GM12891 (cell line): ENCODE measurements around the gene MARCHF3.
"Not testable (repeated sequence)": the region's sequence is repeated elsewhere in the genome, so short reads cannot be mapped to it uniquely, and the experiment has no call there.

Experiments used
- DNase-seq: peaks from one replicate; pipeline ENCODE4 v3.0.0; 2011; ENCODE audit warnings: low spot score; ENCODE audit not compliant: insufficient read length
- FAIRE-seq: peaks from 2 replicates; lab custom pipeline; 2011; peaks lifted over from hg19 to GRCh38; lab: Jason Lieb, UNC
- PAX5 ChIP-seq: IDR thresholded peaks from 2 replicates; pipeline ENCODE4 v1.6.1; 2011; ENCODE audit warnings: low read length, moderate library complexity, mild to moderate bottlenecking; ENCODE audit not compliant: insufficient read depth, severe bottlenecking
- POLR2A ChIP-seq: IDR thresholded peaks from 2 replicates; pipeline ENCODE4 v1.6.1; 2011; ENCODE audit warnings: low read depth, low read length, control low read depth
- POLR2AphosphoS5 ChIP-seq: IDR thresholded peaks from 2 replicates; pipeline ENCODE4 v1.6.1; 2011; ENCODE audit warnings: low read depth, low read length, control low read depth
- POU2F2 ChIP-seq: IDR thresholded peaks from 2 replicates; pipeline ENCODE4 v1.6.1; 2011; ENCODE audit warnings: low read depth, mild to moderate bottlenecking, control low read depth, low read length, moderate library complexity
- SPI1 ChIP-seq: IDR thresholded peaks from 2 replicates; pipeline ENCODE4 v1.6.1; 2011; ENCODE audit warnings: low read depth, low read length, control low read depth
- TAF1 ChIP-seq: IDR thresholded peaks from 2 replicates; pipeline ENCODE4 v1.6.1; 2011; ENCODE audit warnings: low read depth, low read length, control low read depth

Gene MARCHF3

DNA sequence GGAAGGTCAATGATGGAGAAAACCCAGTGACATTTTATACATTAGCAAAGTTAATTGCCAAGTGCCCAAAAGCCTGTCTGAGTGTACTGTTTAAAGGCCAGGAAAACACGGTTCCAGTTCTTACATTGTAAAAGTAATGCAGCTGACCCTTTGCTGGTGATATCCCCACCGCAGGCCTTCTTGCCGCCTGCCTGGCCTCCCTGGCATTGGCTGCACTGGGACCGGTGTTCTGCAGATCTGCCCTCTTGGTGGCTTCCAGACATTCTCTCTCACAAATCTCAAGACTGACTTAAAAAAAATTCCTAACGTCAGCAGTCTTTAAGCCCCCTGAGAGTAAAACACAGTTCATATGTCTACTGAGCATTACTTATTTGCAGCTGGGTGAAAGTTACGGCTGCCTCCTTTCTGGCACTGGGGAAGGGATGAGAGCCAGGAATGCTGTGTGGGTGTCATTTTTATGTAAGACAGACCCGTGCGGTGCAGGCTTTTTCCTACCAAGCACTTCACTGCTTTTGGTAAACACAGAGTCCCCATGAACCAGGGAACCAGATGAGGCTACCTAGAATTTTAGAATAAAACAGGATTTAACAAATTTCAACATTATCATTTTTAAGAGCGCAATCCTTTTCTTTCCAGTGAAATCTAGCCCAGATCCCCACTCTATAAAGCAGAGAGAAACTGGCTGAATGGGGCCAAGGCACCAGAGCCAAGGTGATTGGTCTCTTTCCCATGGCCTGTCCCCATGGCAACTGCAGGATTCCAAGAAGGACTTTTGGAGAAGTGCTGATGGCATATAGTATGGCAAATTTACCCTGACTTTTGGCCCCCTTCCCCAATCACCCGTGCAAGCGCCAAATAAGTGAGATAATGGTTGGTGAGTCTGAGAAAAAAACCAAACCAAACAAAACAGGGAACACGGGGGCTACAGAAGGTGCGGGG lies 172.6 kb downstream of the MARCHF3 start:
- no peak for DNase-seq
- TF ChIP-seq SPI1 (no peak), POLR2A (no peak), POU2F2 (no peak)
- FAIRE-seq: no peak

DNA sequence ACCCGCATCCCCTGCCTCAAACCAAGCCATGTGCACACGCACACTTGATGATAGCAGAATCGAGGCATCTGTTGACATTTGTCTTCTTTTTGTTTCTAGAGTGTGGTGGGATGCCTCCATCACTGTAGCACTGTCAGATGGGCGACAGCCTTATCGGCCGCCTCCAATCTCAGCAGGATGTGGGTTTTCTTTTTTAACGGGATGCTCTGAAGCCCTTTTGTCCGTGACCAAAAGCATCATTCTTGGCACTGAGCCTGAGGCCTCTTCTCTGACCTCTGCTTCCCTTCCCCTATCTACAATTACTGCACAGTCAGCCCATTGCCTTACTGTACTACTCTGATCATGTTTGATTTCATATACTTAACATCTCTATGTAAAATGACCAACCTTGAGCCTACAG lies 175.1 kb downstream of the MARCHF3 start:
- FAIRE-seq: no peak
- no peak for DNase-seq
- TF ChIP-seq SPI1 (no peak), TAF1 (no peak), PAX5 (no peak), POU2F2 (no peak), POLR2AphosphoS5 (no peak), POLR2A (no peak)

DNA sequence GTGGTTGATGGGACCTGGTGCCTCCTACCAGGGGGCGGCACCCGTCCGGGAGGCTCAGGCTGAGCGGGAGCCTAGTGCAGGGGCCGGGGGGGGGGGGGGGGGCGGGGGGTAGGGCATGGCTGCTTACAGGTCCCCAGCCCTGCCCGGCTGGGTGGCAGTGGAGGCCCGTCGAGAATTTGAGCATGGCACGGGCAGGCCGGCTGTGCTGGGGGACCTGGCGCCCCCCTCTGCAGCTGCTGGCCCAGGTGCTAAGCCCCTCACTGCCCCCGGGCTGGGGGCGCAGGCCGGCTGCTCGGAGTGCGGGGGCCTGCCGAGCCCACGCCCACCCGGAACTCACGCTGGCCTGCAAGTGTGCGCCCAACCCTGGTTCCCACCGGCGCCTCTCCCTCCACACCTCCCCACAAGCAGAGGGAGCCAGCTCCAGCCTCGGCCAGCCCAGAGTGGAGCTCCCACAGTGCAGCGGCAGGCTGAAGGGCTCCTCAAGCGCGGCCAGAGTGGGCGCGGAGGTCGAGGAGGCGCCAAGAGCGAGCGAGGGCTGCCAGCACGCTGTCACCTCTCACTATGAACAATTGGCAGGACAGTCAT lies 175.7 kb downstream of the MARCHF3 start:
- TF ChIP-seq SPI1: no peak
- no peak for TF ChIP-seq POLR2A
- no peak for TF ChIP-seq POU2F2
- no peak for TF ChIP-seq PAX5
- no peak for TF ChIP-seq POLR2AphosphoS5
- TF ChIP-seq TAF1: no peak
- DNase-seq: no peak
- FAIRE-seq: no peak

DNA sequence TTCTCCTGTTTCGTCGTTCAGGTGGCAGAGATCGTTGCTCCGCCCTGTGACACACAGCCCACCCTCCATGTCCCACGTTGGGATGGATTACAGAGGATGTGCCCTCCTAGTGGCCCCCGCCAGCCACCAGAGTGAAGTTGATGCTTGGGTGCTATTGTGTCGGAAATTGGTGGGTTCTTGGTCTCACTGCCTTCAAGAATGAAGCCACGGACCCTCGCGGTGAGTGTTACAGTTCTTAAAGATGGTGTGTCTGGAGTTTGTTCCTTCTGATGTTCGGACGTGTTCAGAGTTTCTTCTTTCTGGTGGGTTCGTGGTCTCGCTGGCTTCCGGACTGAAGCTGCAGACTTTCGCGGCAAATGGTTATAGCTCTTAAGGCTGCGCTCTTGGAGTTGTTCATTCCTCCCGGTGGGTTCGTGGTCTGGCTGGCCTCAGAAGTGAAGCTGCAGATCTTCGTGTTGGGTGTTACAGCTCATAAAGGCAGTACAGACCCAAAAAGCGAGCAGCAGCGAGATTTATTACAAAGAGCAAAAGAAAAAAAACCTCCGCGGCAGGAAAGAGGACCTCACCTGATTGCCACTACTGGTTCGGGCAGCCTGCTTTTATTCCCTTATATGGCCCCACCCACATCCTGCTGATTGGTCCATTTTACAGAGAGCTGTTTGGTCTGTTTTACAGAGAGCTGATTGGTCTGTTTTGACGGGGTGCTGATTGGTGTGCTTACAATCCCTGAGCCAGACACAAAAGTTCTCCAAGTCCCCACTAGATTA lies 176.6 kb downstream of the MARCHF3 start:
- DNase-seq, FAIRE-seq: not testable (repeated sequence)

DNA sequence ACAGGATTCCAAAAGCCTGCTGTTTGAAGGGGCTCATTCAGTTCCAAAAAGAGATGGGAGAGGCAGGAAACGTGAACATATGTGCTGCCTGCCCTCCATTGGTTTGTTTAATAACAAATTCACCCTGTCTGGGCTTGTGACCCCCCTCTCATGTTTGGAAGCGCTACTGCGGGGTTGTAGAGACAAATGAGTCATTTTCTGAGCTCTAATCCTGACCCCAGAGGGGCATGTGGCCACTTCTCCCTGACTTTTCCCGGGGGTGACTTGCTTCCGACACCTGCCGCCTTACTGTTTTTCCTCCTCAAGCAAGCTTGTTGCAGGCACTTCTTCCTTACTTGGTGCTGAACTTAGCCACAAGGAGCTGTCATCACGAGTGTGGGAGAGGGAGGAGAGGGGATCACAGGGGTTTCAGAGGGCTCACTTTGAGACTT lies 177.5 kb downstream of the MARCHF3 start:
- peak; percentile 28 for FAIRE-seq
- TF ChIP-seq POLR2AphosphoS5 (no peak), POU2F2 (no peak), PAX5 (no peak), SPI1 (no peak), TAF1 (no peak), POLR2A (no peak)
- DNase-seq: no peak

DNA sequence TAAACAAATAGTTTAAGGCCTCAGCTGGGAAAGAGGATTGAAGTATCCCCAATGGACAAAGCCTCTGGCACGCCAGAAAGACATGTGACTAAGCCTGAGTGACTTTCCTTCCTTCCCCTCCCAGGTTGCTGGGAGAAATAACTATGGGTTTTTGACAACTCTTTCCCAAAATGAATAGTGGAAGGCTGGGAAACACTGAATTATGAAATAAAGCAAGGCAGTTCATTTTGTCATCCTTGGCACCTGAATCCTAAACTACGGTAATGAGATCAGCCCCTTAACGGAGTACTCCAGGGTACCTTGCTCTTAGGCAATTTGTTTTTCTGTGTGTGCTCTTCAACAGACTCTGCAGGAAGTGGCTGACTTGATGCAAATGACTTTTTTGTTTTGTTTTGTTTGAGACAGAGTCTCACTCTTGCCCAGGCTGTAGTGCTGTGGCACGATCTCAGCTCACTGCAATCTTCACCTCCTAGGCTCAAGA lies 178.2 kb downstream of the MARCHF3 start:
- DNase-seq (no peak), FAIRE-seq (peak; percentile 69)
- TF ChIP-seq POU2F2: no peak
- TF ChIP-seq POLR2AphosphoS5: no peak
- no peak for TF ChIP-seq PAX5
- no peak for TF ChIP-seq SPI1
- TF ChIP-seq TAF1: no peak
- TF ChIP-seq POLR2A: no peak

DNA sequence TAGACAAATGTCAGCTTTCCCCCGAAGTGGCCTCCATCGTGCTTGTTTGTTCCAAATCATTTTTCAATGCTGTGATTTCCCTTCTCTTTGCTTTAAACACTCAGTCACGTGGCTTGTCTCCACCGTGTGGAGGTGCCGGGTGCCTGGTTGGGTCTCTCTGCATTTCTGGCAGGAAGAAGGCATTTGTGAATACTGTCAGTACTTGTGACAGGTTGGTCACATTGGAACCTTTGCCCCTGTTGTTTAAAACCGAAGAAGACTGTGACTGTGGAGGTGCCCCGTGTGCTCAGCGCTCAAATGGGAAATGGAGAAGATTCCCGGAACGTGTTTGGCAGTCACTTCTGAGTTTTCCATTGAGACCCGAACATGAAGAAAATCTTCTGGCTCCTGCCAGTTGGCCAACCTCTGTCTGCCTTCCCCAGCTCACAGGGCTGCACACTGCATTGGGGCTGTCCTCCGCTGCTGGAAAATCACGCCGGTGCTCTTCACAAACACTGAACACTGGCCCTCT lies 178.8 kb downstream of the MARCHF3 start:
- no peak for TF ChIP-seq POLR2AphosphoS5
- TF ChIP-seq POLR2A: no peak
- no peak for TF ChIP-seq TAF1
- TF ChIP-seq PAX5: no peak
- no peak for TF ChIP-seq SPI1
- TF ChIP-seq POU2F2: no peak
- FAIRE-seq: no peak
- no peak for DNase-seq

DNA sequence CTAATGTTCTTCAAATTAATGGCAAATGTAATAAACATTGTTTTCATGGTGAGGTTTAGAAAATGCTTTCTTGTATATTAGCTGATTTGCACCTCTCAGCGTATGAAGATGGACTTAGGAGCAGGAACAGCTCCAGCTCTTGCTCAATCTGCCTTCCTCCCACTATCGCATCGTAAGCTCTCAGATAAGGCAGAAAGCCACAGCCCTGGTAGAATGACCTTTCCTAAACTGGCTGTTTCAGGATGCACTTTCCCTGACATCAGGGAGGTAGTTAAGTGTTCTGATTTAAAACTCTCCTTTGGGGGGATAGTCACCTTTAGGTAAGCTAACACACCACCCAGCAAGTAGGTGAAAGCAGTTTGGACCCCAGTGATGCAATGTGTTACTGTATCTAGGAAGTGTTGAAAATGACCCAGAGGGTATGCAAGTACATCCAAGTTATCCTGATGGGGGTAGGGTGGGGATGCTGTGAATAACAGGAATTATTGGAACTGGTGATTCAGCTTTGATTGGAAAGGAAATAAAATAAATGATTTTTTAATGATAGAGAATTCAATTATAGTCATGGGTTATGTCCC lies 181.2 kb downstream of the MARCHF3 start:
- TF ChIP-seq POLR2A (no peak), POLR2AphosphoS5 (no peak)
- FAIRE-seq: no peak

DNA sequence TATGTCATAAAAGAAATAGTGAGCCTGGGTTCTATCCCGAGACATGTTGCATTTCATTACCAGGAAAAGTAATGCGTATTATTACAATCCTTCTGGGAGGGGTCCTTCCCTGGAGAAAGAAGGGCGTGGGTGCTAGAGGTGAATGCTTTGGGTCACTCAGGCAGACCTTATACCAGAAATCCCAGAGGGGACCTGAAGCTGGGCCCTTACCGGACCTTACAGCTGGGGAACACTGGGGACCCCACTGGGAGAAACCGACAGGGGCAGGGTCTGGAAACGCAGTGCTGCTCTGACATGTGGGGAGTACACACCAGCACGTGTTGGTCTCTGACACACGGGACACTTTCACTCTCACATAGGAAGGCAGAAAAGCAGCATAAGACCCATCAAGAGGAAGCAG lies 182.1 kb downstream of the MARCHF3 start:
- DNase-seq (no peak), FAIRE-seq (no peak)
- TF ChIP-seq SPI1: no peak
- no peak for TF ChIP-seq PAX5
- TF ChIP-seq POLR2A: no peak
- TF ChIP-seq POU2F2: no peak
- TF ChIP-seq POLR2AphosphoS5: no peak
- no peak for TF ChIP-seq TAF1

More for the DNA sequence above, 181.2 kb downstream of the MARCHF3 start:
- no peak for DNase-seq
